Neuronal stem cell (in vitro differentiated cells): ENCODE data around the gene SCN5A.
A peak's percentile ranks its signal among the peaks of the same experiment; 100 is the strongest.

Experiments used
- DNase-seq: peaks from one replicate; pipeline ENCODE4 v3.0.0-alpha.2; 2013; ENCODE audit warnings: low spot score
- H2AFZ ChIP-seq: one replicate; pipeline ENCODE4 v1.6.1; 2013; ENCODE audit warnings: mild to moderate bottlenecking, low read length, inconsistent platforms
- H2AK5ac ChIP-seq: 2 replicates; pipeline ENCODE4 v1.6.1; 2013; ENCODE audit warnings: low read depth, mild to moderate bottlenecking, inconsistent platforms, low read length, moderate library complexity, mixed read lengths
- H2BK120ac ChIP-seq: 2 replicates; pipeline ENCODE4 v1.6.1; 2013; ENCODE audit warnings: low read depth, mild to moderate bottlenecking, inconsistent platforms, low read length, moderate library complexity, mixed read lengths
- H2BK12ac ChIP-seq: one replicate; pipeline ENCODE4 v1.6.1; 2013; ENCODE audit warnings: low read length, inconsistent platforms
- H2BK15ac ChIP-seq: 2 replicates; pipeline ENCODE4 v1.6.1; 2013; ENCODE audit warnings: mild to moderate bottlenecking, low read length, inconsistent platforms, mixed read lengths
- H2BK5ac ChIP-seq: one replicate; pipeline ENCODE4 v1.6.1; 2013; ENCODE audit warnings: inconsistent platforms, mild to moderate bottlenecking, low read length, moderate library complexity
- H3K14ac ChIP-seq: one replicate; pipeline ENCODE4 v1.6.1; 2013; ENCODE audit warnings: low read length, inconsistent platforms
- H3K18ac ChIP-seq: 2 replicates; pipeline ENCODE4 v1.6.1; 2013; ENCODE audit warnings: low read length, inconsistent platforms
- H3K23ac ChIP-seq: 2 replicates; pipeline ENCODE4 v1.6.1; 2013; ENCODE audit warnings: low read depth, mild to moderate bottlenecking, mixed read lengths, low read length, inconsistent platforms; ENCODE audit not compliant: poor library complexity
- H3K27ac ChIP-seq: replicated peaks from 3 replicates; pipeline ENCODE4 v1.5.1; 2013; ENCODE audit warnings: low read length, inconsistent platforms
- H3K27me3 ChIP-seq, 3 experiments: 2 replicates each; pipeline ENCODE4 v1.6.1; 2013; ENCODE audit warnings: low read length in 3 of 3, mild to moderate bottlenecking in 2 of 3, inconsistent platforms in 1 of 3, low read depth in 1 of 3, mixed read lengths in 1 of 3, moderate library complexity in 1 of 3; ENCODE audit not compliant: control insufficient read depth in 3 of 3, insufficient read depth in 3 of 3
- H3K36me3 ChIP-seq, 2 donors: replicated peaks in 1 of 2; 2 replicates each; pipeline ENCODE4 v1.6.1; 2013; ENCODE audit warnings: low read length in 2 of 2; ENCODE audit not compliant: control insufficient read depth in 2 of 2, insufficient read depth in 2 of 2
- H3K4ac ChIP-seq: 2 replicates; pipeline ENCODE4 v1.6.1; 2013; ENCODE audit warnings: inconsistent platforms, mild to moderate bottlenecking, low read length, moderate library complexity
- H3K4me1 ChIP-seq, 2 donors: 1 replicate in 1 of 2; 2 replicates in 1 of 2; pipeline ENCODE4 v1.6.1; 2013; ENCODE audit warnings: low read length in 2 of 2, low read depth in 1 of 2; ENCODE audit not compliant: control insufficient read depth in 2 of 2, insufficient read depth in 1 of 2
- H3K4me2 ChIP-seq: one replicate; pipeline ENCODE4 v1.6.1; 2013; ENCODE audit warnings: mild to moderate bottlenecking, low read length, inconsistent platforms; ENCODE audit not compliant: insufficient read depth, poor library complexity, severe bottlenecking
- H3K4me3 ChIP-seq, 2 donors: 2 replicates each; pipeline ENCODE4 v1.5.1; 2013; ENCODE audit warnings: low read length in 2 of 2, mild to moderate bottlenecking in 2 of 2, inconsistent platforms in 1 of 2, moderate library complexity in 1 of 2
- H3K79me1 ChIP-seq: one replicate; pipeline ENCODE4 v1.6.1; 2013; ENCODE audit warnings: low read depth, mild to moderate bottlenecking, inconsistent platforms, low read length, moderate library complexity
- H3K9ac ChIP-seq: one replicate; pipeline ENCODE4 v1.6.1; 2013; ENCODE audit warnings: mild to moderate bottlenecking, low read depth, low read length, inconsistent platforms; ENCODE audit not compliant: poor library complexity
- H3K9me3 ChIP-seq, 2 donors: replicated peaks in 1 of 2; 2 replicates each; pipeline versions ENCODE3 to v1.6.1; 2013; ENCODE audit warnings: low read length in 2 of 2, mild to moderate bottlenecking in 2 of 2, inconsistent platforms in 1 of 2, low read depth in 1 of 2, mixed read lengths in 1 of 2, moderate library complexity in 1 of 2; ENCODE audit not compliant: control insufficient read depth in 2 of 2, insufficient read depth in 1 of 2
- H4K8ac ChIP-seq: one replicate; pipeline ENCODE4 v1.6.1; 2013; ENCODE audit warnings: low read depth, mild to moderate bottlenecking, inconsistent platforms, low read length, moderate library complexity
- H4K91ac ChIP-seq: one replicate; pipeline ENCODE4 v1.6.1; 2013; ENCODE audit warnings: low read length, low read depth, mild to moderate bottlenecking, inconsistent platforms; ENCODE audit not compliant: poor library complexity
- WGBS, 2 donors: extraction: QIAGEN DNeasy Blood & Tissue Kit; methylation state at CpG; one replicate each; pipeline ENCODE4 v1.1.7; 2013; ENCODE audit warnings: missing lambda C conversion rate in 2 of 2, mixed read lengths in 1 of 2; ENCODE audit not compliant: insufficient read length in 2 of 2, insufficient replicate concordance in 1 of 2; ENCODE audit errors: extremely low coverage in 2 of 2; 5-methylcytosine and 5-hydroxymethylcytosine counted together

The SCN5A gene

GRCh38 chr3:38588995-38589937 lies 60.2 kb downstream of the SCN5A start:
- Histone ChIP-seq H2BK15ac (no peak overlapping the region), H2BK12ac (no peak overlapping the region), H3K27ac (no peak overlapping the region), H3K9me3 (no peaks in the 10 kb centered on the region), H4K91ac (no peak overlapping the region), H2BK120ac (peak overlapping the region; percentile 55), H2BK5ac (no peak overlapping the region), H3K14ac (no peak overlapping the region), H3K4me3 (no peak overlapping the region), H2AFZ (no peak overlapping the region), H3K23ac (no peak overlapping the region), H3K36me3 (no peaks in the 10 kb centered on the region), H2AK5ac (no peak overlapping the region), H3K9ac (peak overlapping the region; percentile 32), H3K4me1 (no peaks in the 10 kb centered on the region), H3K79me1 (no peaks in the 10 kb centered on the region), H3K27me3 (peaks cover 0 to 25% (median 2%) of the 10 kb centered on the region in 3 experiments), H3K4ac (no peak overlapping the region), H3K4me2 (no peak overlapping the region), H3K18ac (peak overlapping the region; percentile 45), H4K8ac (no peak overlapping the region)
- no CpG with 5 or more reads among the region's 20 CpGs for WGBS, 2 donors
- no peak for DNase-seq

- Histone ChIP-seq H3K27me3 (peaks cover 0 to 29% (median 2%) of the 10 kb centered on the region in 3 experiments), H3K14ac (no peak overlapping the region), H2BK5ac (no peak overlapping the region), H2AK5ac (no peak overlapping the region), H3K4me1 (no peaks in the 10 kb centered on the region), H3K23ac (no peak overlapping the region), H3K36me3 (no peaks in the 10 kb centered on the region), H2BK120ac (peak overlapping the region; percentile 55), H3K4ac (no peak overlapping the region), H3K9ac (peak overlapping the region; percentile 32), H4K8ac (no peak overlapping the region), H4K91ac (no peak overlapping the region), H3K18ac (no peak overlapping the region), H3K4me3 (no peak overlapping the region), H3K9me3 (no peaks in the 10 kb centered on the region), H3K27ac (no peak overlapping the region), H2BK12ac (no peak overlapping the region), H2AFZ (no peak overlapping the region), H2BK15ac (no peak overlapping the region), H3K4me2 (no peak overlapping the region), H3K79me1 (no peaks in the 10 kb centered on the region)
- no peak for DNase-seq
- WGBS, 2 donors, result no CpG with 5 or more reads among the region's 10 CpGs
Measured at GRCh38 chr3:38588371-38588971, 61.0 kb downstream of the SCN5A start.

- WGBS, 2 donors, result no CpG with 5 or more reads among the region's 7 CpGs
Measured at GRCh38 chr3:38587548-38588131, 61.8 kb downstream of the SCN5A start.

More at GRCh38 chr3:38587548-38588131, 61.8 kb downstream of the SCN5A start:
- no peak overlapping the region for H2BK15ac ChIP-seq
- no peak overlapping the region for H2BK120ac ChIP-seq
- H3K23ac ChIP-seq, result peak overlapping the region; percentile 59
- H3K18ac ChIP-seq, result peak overlapping the region; percentile 12
- peaks cover 0 to 32% (median 2%) of the 10 kb centered on the region in 3 experiments for H3K27me3 ChIP-seq
- no peak overlapping the region for H2AK5ac ChIP-seq
- no peak overlapping the region for H3K14ac ChIP-seq
- H3K9ac ChIP-seq, result no peak overlapping the region
- H3K4me3 ChIP-seq, result no peak overlapping the region
- no peak overlapping the region for H2AFZ ChIP-seq
- H3K36me3 ChIP-seq, result no peaks in the 10 kb centered on the region
- H4K8ac ChIP-seq, result no peak overlapping the region
- no peaks in the 10 kb centered on the region for H3K4me1 ChIP-seq
- no peak overlapping the region for H3K27ac ChIP-seq
- no peaks in the 10 kb centered on the region for H3K9me3 ChIP-seq
- DNase-seq, result no peak
- no peak overlapping the region for H3K4me2 ChIP-seq
- H2BK12ac ChIP-seq, result no peak overlapping the region
- H2BK5ac ChIP-seq, result no peak overlapping the region
- no peaks in the 10 kb centered on the region for H3K79me1 ChIP-seq
- no peak overlapping the region for H4K91ac ChIP-seq
- H3K4ac ChIP-seq, result no peak overlapping the region
